Heart left ventricle (tissue), 13 donors: ENCODE data around the gene CYP4F3.

ENCODE experiments used
- POLR2A ChIP-seq, 2 donors: fragments of 450-650 bp; IDR thresholded peaks; one replicate each; pipeline ENCODE4 v1.6.1; 2017; ENCODE audit warnings: antibody characterized with exemption in 2 of 2, mild to moderate bottlenecking in 2 of 2, moderate library complexity in 2 of 2
- TF ChIP-seq, protein P1 (sequence below), 12 donors: fragments of 200-600 bp; sonication (generic) in 4 of 12; IDR thresholded peaks; one replicate each; pipeline versions ENCODE4 v1.5.0 to v1.8.0; 2018 to 2022; ENCODE audit warnings: antibody characterized with exemption in 12 of 12, mild to moderate bottlenecking in 5 of 12
- donor health status: ischemic (EF 13 %, LVEDD 7.1; RV severe dilation, severe dysfunction).
- donor health status: DM: no; HTN: yes; CAD: no.
- donor health status: DM: no; HTN: no; CAD: no.
- donor health status: ischemic (EF 25% LVEDD 6.9; RV normal size, moderate dysfunction).
- donor health status: ischemic (EF 25% LVEDD 5.7; RV mildly dilated, moderate dysfunction).
- donor health status: ischemic (EF 35%, LVEDD 5.7; RV mildly dilated, moderate dysfunction).
- donor health status: nonischemic (EF 11% LVEDD 7.7; RV severe dilation, severe dysfunction).
- donor health status: DM: yes; HTN: yes; CAD: no.
- donor health status: PGD.
- donor health status: ischemic (EF 29% LVEDD 5.4; RV normal size, mild dysfunction).
- donor health status: nonischemic (EF 23%, LVEDD 6.1; RV moderate dilation, normal function).

DNA sequence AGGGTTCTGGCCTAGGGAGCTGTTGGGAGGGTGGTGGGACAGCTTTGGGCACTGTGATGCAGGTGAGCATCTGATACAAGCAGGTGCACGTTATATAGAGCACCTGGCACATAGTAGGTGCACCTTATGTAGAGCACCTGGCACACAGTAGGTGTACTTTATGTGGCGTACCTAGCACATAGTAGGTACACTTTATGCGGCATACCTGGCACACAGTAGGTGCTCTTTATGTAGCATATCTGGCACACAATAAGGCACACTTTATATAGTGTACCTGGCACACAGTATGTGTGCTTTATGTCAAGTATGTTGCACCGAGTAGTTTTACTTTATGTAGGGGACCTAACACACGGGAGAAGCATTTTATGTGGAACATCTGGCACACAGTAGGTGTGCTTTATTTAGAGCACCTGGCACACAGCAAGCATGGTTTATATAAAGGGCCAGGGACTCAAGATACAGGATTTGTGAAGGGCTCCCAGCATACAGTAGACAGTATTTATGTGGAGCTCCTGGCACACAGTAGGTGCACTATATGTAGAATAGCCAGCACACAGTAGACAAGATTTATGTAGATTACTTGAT, 30.6 kb downstream of the CYP4F3 start:
- TF ChIP-seq, protein P1, sequence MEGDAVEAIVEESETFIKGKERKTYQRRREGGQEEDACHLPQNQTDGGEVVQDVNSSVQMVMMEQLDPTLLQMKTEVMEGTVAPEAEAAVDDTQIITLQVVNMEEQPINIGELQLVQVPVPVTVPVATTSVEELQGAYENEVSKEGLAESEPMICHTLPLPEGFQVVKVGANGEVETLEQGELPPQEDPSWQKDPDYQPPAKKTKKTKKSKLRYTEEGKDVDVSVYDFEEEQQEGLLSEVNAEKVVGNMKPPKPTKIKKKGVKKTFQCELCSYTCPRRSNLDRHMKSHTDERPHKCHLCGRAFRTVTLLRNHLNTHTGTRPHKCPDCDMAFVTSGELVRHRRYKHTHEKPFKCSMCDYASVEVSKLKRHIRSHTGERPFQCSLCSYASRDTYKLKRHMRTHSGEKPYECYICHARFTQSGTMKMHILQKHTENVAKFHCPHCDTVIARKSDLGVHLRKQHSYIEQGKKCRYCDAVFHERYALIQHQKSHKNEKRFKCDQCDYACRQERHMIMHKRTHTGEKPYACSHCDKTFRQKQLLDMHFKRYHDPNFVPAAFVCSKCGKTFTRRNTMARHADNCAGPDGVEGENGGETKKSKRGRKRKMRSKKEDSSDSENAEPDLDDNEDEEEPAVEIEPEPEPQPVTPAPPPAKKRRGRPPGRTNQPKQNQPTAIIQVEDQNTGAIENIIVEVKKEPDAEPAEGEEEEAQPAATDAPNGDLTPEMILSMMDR (IDR thresholded peaks at IDR 0.05), result no peak
- no peak for TF ChIP-seq POLR2A (IDR thresholded peaks at IDR 0.05)
